D721Med (cell line): ENCODE results near the gene PLXNA1.

ENCODE experiments used
- DNase-seq: peaks from one replicate; pipeline ENCODE4 v3.0.0; 2011; ENCODE audit warnings: low spot score; ENCODE audit not compliant: insufficient read length
- FAIRE-seq: peaks from 2 replicates; lab custom pipeline; 2011; peaks lifted over from hg19 to GRCh38; lab: Jason Lieb, UNC
- CTCF ChIP-seq: IDR thresholded peaks from 2 replicates; pipeline ENCODE4 v1.5.1; 2012; ENCODE audit warnings: mild to moderate bottlenecking, control low read depth; ENCODE audit not compliant: insufficient read depth; ENCODE audit errors: missing control alignments

The PLXNA1 gene

DNA sequence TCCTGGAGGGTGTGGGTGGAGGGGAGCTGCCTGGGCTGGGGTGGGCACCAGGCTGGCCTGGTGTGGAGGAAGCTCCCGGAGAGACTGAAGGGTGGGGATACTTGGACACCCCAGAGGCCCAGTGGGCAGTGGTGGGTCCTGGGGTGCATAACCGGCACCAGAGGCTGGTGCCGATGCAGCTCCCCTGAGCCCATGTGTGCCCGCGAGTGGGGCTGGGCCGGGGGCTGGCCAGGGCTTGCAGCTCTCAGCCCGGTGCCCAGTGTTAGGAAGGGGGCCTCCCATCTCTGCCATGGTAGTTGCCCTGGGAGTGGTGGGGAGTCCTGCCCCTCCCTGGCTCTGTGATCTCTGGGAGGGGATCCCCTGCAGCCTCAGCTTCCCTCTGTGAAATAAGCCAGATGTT, 9.3 kb downstream of the PLXNA1 start:
- DNase-seq (no peak), FAIRE-seq (no peak)
- TF ChIP-seq CTCF = no peak

GRCh38 chr3:126992776-126993175, 9.9 kb downstream of the PLXNA1 start:
- DNase-seq (no peak), FAIRE-seq (no peak)
- TF ChIP-seq CTCF = no peak

- DNase-seq = no peak
- no peak for FAIRE-seq
- TF ChIP-seq CTCF = no peak
Observed at GRCh38 chr3:126993436-126993835, 10.5 kb downstream of the PLXNA1 start.

GRCh38 chr3:126994661-126995245, 11.8 kb downstream of the PLXNA1 start:
- no peak for FAIRE-seq
- no peak for TF ChIP-seq CTCF
- no peak for DNase-seq

DNA sequence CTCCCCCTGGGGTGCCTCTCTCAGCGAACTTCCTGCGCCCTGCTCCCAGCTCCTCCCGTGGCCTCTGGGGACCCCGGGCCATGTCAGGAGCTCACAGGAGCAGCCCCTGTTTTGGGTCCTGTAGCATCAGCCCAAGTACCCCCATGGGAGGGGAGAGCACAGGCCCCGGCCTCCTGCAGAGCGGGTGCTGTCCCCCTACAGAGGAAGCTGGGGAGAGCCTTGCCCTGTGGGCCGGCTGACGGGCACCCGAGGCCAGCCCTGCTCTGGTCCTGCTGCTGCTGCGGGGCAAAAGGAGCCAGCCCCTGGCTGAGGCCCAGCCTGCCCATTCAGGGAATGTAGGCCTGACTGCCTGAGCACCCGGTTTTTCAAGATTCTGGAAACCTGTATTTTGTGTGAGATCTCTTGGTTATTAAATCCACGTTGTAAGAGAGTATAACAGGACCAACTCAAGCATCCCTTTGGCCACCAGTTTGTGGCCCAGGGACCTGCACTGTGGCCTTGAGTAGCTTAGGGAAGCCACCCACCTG, 12.4 kb downstream of the PLXNA1 start:
- no peak for TF ChIP-seq CTCF
- DNase-seq (no peak), FAIRE-seq (no peak)

- FAIRE-seq = no peak
- no peak for DNase-seq
- no peak for TF ChIP-seq CTCF
Observed at GRCh38 chr3:126995926-126996512, 13.1 kb downstream of the PLXNA1 start.

GRCh38 chr3:126996905-126997304, 14.0 kb downstream of the PLXNA1 start:
- TF ChIP-seq CTCF = no peak
- no peak for FAIRE-seq
- no peak for DNase-seq
